ENCODE measurements around the gene MAOA.

The MAOA gene

DNA sequence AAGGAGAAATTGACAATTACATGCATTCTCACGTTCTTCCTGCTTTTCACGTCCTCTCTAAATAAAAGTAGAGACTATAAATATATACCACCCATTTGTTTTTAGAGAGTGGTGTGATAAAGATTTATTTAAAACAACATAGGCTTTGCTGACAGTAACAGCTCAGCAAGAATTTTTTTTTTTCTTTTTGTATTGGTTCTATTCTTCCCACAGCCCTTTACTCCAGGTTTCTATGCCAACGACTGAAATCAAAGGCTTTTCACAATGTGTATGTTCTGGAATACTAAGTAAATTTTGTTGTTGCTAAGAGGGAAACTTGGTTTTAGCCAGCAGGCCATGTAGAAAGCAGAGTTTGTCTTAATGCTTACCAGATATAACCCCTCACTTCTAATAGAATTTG, 43.4 kb downstream of the MAOA start:
- no peak overlapping the region for H3K4me3 ChIP-seq
- H3K9ac ChIP-seq (ENCODE audit: insufficient read length): no peak overlapping the region
- TF ChIP-seq POLR2AphosphoS5 (IDR thresholded peaks at IDR 0.05; ENCODE audit: borderline replicate concordance, low read depth, low read length): no peak
- no peak for TF ChIP-seq FOXP2 (optimal IDR thresholded peaks at IDR 0.05; ENCODE audit: control extremely low read depth, extremely low read length, insufficient read depth)
- no peak for TF ChIP-seq EZH2 (IDR thresholded peaks at IDR 0.05)
- H3K27ac ChIP-seq: no peak overlapping the region
- DNase-seq (ENCODE audit: low read depth, low spot score): no peak
- H3K9me3 ChIP-seq (ENCODE audit: low read depth, low read length): no peaks in the 10 kb centered on the region
- no peaks in the 10 kb centered on the region for H3K36me3 ChIP-seq (ENCODE audit: insufficient read depth, low read length)

GRCh38 chrX:43702079-43702524, 46.0 kb downstream of the MAOA start:
- DNase-seq (ENCODE audit: low read depth, low spot score): no peak
- Histone ChIP-seq H3K4me3 (no peak overlapping the region), H3K9ac (ENCODE audit: insufficient read length) (no peak overlapping the region), H3K27ac (no peak overlapping the region), H3K36me3 (ENCODE audit: insufficient read depth, low read length) (no peaks in the 10 kb centered on the region), H3K9me3 (ENCODE audit: low read depth, low read length) (no peaks in the 10 kb centered on the region)
- TF ChIP-seq EZH2 (IDR thresholded peaks at IDR 0.05) (no peak), FOXP2 (optimal IDR thresholded peaks at IDR 0.05; ENCODE audit: control extremely low read depth, extremely low read length, insufficient read depth) (no peak), POLR2AphosphoS5 (IDR thresholded peaks at IDR 0.05; ENCODE audit: borderline replicate concordance, low read depth, low read length) (no peak)

- no peak overlapping the region for H3K4me3 ChIP-seq
- H3K9me3 ChIP-seq (ENCODE audit: low read depth, low read length): no peaks in the 10 kb centered on the region
- no peak for DNase-seq (ENCODE audit: low read depth, low spot score)
- no peak for TF ChIP-seq POLR2AphosphoS5 (IDR thresholded peaks at IDR 0.05; ENCODE audit: borderline replicate concordance, low read depth, low read length)
- TF ChIP-seq EZH2 (IDR thresholded peaks at IDR 0.05): no peak
- TF ChIP-seq FOXP2 (optimal IDR thresholded peaks at IDR 0.05; ENCODE audit: control extremely low read depth, extremely low read length, insufficient read depth): no peak
- H3K27ac ChIP-seq: no peak overlapping the region
- no peaks in the 10 kb centered on the region for H3K36me3 ChIP-seq (ENCODE audit: insufficient read depth, low read length)
- no peak overlapping the region for H3K9ac ChIP-seq (ENCODE audit: insufficient read length)
Observed at GRCh38 chrX:43702660-43703059, 46.6 kb downstream of the MAOA start.

DNA sequence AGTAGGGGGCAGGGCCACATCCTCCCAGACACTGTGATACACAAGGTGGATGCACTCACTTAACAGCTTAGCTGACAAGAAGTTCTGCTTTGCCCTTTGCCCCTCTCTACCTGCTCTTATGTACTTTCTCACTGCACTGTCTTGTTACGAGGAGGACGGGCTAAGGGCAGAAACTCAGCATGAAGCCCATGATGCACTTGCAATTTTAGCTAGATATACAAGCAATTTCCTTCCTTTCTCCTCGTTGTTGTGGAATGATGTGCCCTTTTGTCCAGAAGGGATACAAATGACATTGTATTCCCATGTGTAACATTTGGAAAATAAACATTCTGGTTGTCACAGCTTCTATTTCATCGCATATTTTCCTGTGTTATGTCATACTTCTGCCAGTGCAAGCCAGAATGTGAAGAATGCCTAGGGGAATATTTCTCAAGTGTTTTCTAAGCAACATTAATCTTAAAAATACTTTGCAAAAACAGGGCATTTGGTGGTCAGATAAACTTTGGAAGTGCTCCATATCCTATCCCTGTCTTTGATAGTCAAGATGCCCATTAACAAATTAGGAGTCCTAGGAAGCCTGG, 47.2 kb downstream of the MAOA start:
- H3K4me3 ChIP-seq: no peak overlapping the region
- H3K27ac ChIP-seq: no peak overlapping the region
- no peaks in the 10 kb centered on the region for H3K36me3 ChIP-seq (ENCODE audit: insufficient read depth, low read length)
- no peak overlapping the region for H3K9ac ChIP-seq (ENCODE audit: insufficient read length)
- DNase-seq (ENCODE audit: low read depth, low spot score): no peak
- no peak for TF ChIP-seq FOXP2 (optimal IDR thresholded peaks at IDR 0.05; ENCODE audit: control extremely low read depth, extremely low read length, insufficient read depth)
- TF ChIP-seq POLR2AphosphoS5 (IDR thresholded peaks at IDR 0.05; ENCODE audit: borderline replicate concordance, low read depth, low read length): no peak
- no peak for TF ChIP-seq EZH2 (IDR thresholded peaks at IDR 0.05)
- no peaks in the 10 kb centered on the region for H3K9me3 ChIP-seq (ENCODE audit: low read depth, low read length)

GRCh38 chrX:43706786-43707370, 50.8 kb downstream of the MAOA start:
- Histone ChIP-seq H3K9me3 (ENCODE audit: low read depth, low read length) (no peaks in the 10 kb centered on the region), H3K4me3 (no peak overlapping the region), H3K36me3 (ENCODE audit: insufficient read depth, low read length) (no peaks in the 10 kb centered on the region), H3K9ac (ENCODE audit: insufficient read length) (no peak overlapping the region), H3K27ac (no peak overlapping the region)
- TF ChIP-seq EZH2 (IDR thresholded peaks at IDR 0.05): no peak
- no peak for TF ChIP-seq FOXP2 (optimal IDR thresholded peaks at IDR 0.05; ENCODE audit: control extremely low read depth, extremely low read length, insufficient read depth)
- no peak for TF ChIP-seq POLR2AphosphoS5 (IDR thresholded peaks at IDR 0.05; ENCODE audit: borderline replicate concordance, low read depth, low read length)
- DNase-seq (ENCODE audit: low read depth, low spot score): no peak

DNA sequence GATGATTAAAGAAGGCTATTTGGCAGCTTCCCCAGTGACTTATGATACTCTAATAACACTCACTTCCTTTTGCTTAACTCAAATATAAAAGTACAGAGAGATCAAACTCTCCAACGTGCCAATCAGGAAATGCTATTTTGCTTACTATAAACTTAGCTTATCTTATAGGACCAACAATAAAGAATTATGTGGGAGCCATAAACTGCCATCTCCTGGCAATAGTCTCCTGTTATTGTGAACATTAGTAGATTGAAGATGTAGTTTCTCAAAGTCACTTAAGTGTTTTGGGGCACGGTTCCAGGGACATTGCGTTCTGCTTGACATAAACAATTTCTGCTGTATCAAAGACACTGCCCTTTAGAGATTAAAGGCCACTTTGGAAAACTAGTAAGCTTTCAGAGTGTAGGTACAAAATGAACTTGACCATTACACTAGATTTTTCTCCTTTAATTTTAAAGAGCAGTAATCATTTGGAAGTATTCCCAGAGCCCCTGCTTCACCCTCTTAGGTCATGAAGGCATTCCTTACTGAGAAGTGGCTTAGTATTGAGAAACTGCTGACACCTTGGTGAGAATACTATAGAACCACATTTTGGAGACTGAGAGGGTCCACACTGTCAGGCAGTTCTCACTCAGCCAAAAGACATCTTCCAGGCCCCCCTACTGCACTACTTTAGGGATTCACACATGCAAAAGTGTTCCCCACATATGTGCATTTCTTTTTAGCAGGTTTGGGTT, 51.9 kb downstream of the MAOA start:
- TF ChIP-seq FOXP2 (optimal IDR thresholded peaks at IDR 0.05; ENCODE audit: control extremely low read depth, extremely low read length, insufficient read depth) (no peak), POLR2AphosphoS5 (IDR thresholded peaks at IDR 0.05; ENCODE audit: borderline replicate concordance, low read depth, low read length) (no peak), EZH2 (IDR thresholded peaks at IDR 0.05) (no peak)

DNA sequence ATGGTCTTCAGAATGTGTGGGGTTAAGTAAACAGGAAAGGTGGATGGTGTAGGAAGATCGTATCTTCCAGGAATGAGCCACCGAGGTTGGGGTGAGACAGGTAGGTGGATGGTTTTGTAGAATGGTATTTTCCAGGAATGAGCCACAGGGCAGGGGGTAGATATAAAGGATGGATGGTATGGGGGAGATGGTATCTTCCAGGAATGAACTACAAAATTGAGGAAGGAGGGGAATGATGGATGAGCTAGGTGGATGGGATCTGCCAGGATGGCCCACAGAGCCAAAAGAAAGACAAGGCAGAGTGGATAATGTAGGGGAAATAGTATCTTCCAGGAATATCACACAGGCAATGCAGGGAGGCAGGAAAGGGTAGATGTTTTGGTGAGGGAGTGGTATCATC, 60.0 kb downstream of the MAOA start:
- no peak for DNase-seq (ENCODE audit: low read depth, low spot score)
- H3K9me3 ChIP-seq (ENCODE audit: low read depth, low read length): no peaks in the 10 kb centered on the region
- H3K27ac ChIP-seq: no peak overlapping the region
- no peak for TF ChIP-seq EZH2 (IDR thresholded peaks at IDR 0.05)
- TF ChIP-seq POLR2AphosphoS5 (IDR thresholded peaks at IDR 0.05; ENCODE audit: borderline replicate concordance, low read depth, low read length): no peak
- TF ChIP-seq FOXP2 (optimal IDR thresholded peaks at IDR 0.05; ENCODE audit: control extremely low read depth, extremely low read length, insufficient read depth): no peak
- no peak overlapping the region for H3K9ac ChIP-seq (ENCODE audit: insufficient read length)
- H3K36me3 ChIP-seq (ENCODE audit: insufficient read depth, low read length): no peaks in the 10 kb centered on the region
- H3K4me3 ChIP-seq: no peak overlapping the region

More for the DNA sequence above, 51.9 kb downstream of the MAOA start:
- Histone ChIP-seq H3K36me3 (ENCODE audit: insufficient read depth, low read length) (no peaks in the 10 kb centered on the region), H3K27ac (no peak overlapping the region), H3K9ac (ENCODE audit: insufficient read length) (no peak overlapping the region), H3K9me3 (ENCODE audit: low read depth, low read length) (no peaks in the 10 kb centered on the region), H3K4me3 (no peak overlapping the region)
- no peak for DNase-seq (ENCODE audit: low read depth, low spot score)

GRCh38 chrX:43716696-43717095, 60.6 kb downstream of the MAOA start:
- no peak overlapping the region for H3K9ac ChIP-seq (ENCODE audit: insufficient read length)
- no peak overlapping the region for H3K4me3 ChIP-seq
- no peak overlapping the region for H3K27ac ChIP-seq
- H3K36me3 ChIP-seq (ENCODE audit: insufficient read depth, low read length): no peaks in the 10 kb centered on the region
- no peaks in the 10 kb centered on the region for H3K9me3 ChIP-seq (ENCODE audit: low read depth, low read length)
- DNase-seq (ENCODE audit: low read depth, low spot score): no peak
- no peak for TF ChIP-seq EZH2 (IDR thresholded peaks at IDR 0.05)
- TF ChIP-seq FOXP2 (optimal IDR thresholded peaks at IDR 0.05; ENCODE audit: control extremely low read depth, extremely low read length, insufficient read depth): no peak
- no peak for TF ChIP-seq POLR2AphosphoS5 (IDR thresholded peaks at IDR 0.05; ENCODE audit: borderline replicate concordance, low read depth, low read length)

All from SK-N-MC (cell line).